Trophoblast cell (in vitro differentiated cells and primary cell): ENCODE data around the gene OVCH1.

Source experiments
- DNase-seq, 2 donors: peaks; one replicate each; pipeline ENCODE4 v3.0.0-alpha.2; 2016
- H2AFZ ChIP-seq: 2 replicates; pipeline ENCODE4 v1.6.1; 2013; ENCODE audit warnings: low read length, moderate library complexity, mild to moderate bottlenecking; ENCODE audit not compliant: insufficient read depth, poor library complexity
- H2AK5ac ChIP-seq: 2 replicates; pipeline ENCODE4 v1.6.1; 2013; ENCODE audit warnings: mild to moderate bottlenecking, low read length
- H2BK120ac ChIP-seq: 2 replicates; pipeline ENCODE4 v1.6.1; 2013; ENCODE audit warnings: low read length, mild to moderate bottlenecking, moderate library complexity; ENCODE audit not compliant: insufficient read depth, poor library complexity
- H2BK12ac ChIP-seq: 2 replicates; pipeline ENCODE4 v1.6.1; 2013; ENCODE audit warnings: mild to moderate bottlenecking, low read length, moderate library complexity
- H2BK5ac ChIP-seq: 2 replicates; pipeline ENCODE4 v1.6.1; 2013; ENCODE audit warnings: low read length, low read depth, moderate library complexity, mild to moderate bottlenecking; ENCODE audit not compliant: poor library complexity
- H3K14ac ChIP-seq: 2 replicates; pipeline ENCODE4 v1.6.1; 2013; ENCODE audit warnings: mild to moderate bottlenecking, low read length
- H3K18ac ChIP-seq: 2 replicates; pipeline ENCODE4 v1.6.1; 2013; ENCODE audit warnings: mild to moderate bottlenecking, low read length
- H3K23ac ChIP-seq: 2 replicates; pipeline ENCODE4 v1.6.1; 2013; ENCODE audit warnings: low read length
- H3K27ac ChIP-seq: 2 replicates; pipeline ENCODE4 v1.5.1; 2013; ENCODE audit warnings: low read depth, mild to moderate bottlenecking, inconsistent platforms, low read length, moderate library complexity
- H3K27me3 ChIP-seq: 2 replicates; pipeline ENCODE4 v1.6.1; 2013; ENCODE audit warnings: inconsistent platforms, mild to moderate bottlenecking, low read length, moderate library complexity; ENCODE audit not compliant: insufficient read depth
- H3K36me3 ChIP-seq, 2 experiments: 1 replicate in 1 of 2; 2 replicates in 1 of 2; pipeline ENCODE4 v1.6.1; 2013; ENCODE audit warnings: low read length in 2 of 2, mild to moderate bottlenecking in 2 of 2, moderate library complexity in 1 of 2; ENCODE audit not compliant: insufficient read depth in 2 of 2, control insufficient read depth in 1 of 2
- H3K4ac ChIP-seq: 2 replicates; pipeline ENCODE4 v1.6.1; 2013; ENCODE audit warnings: low read depth, mild to moderate bottlenecking, low read length, moderate library complexity
- H3K4me1 ChIP-seq, 2 experiments: 1 replicate in 1 of 2; 2 replicates in 1 of 2; pipeline ENCODE4 v1.6.1; 2013; ENCODE audit warnings: low read length in 2 of 2, mild to moderate bottlenecking in 2 of 2, moderate library complexity in 1 of 2; ENCODE audit not compliant: insufficient read depth in 2 of 2, control insufficient read depth in 1 of 2
- H3K4me2 ChIP-seq: 2 replicates; pipeline ENCODE4 v1.6.1; 2013; ENCODE audit warnings: inconsistent platforms, mild to moderate bottlenecking, low read length, moderate library complexity
- H3K4me3 ChIP-seq: 2 replicates; pipeline ENCODE4 v1.5.1; 2013; ENCODE audit warnings: mild to moderate bottlenecking, low read depth, low read length, inconsistent platforms
- H3K79me1 ChIP-seq: one replicate; pipeline ENCODE4 v1.6.1; 2013; ENCODE audit warnings: low read length
- H3K79me2 ChIP-seq: 2 replicates; pipeline ENCODE4 v1.6.1; 2013; ENCODE audit warnings: low read length, mild to moderate bottlenecking; ENCODE audit not compliant: control insufficient read depth, insufficient read depth, poor library complexity
- H3K9ac ChIP-seq: 2 replicates; pipeline ENCODE4 v1.6.1; 2013; ENCODE audit warnings: mild to moderate bottlenecking, low read length
- H3K9me3 ChIP-seq: 2 replicates; pipeline ENCODE4 v1.6.1; 2013; ENCODE audit warnings: low read depth, mild to moderate bottlenecking, control low read depth, inconsistent platforms, low read length; ENCODE audit not compliant: insufficient read depth
- H4K12ac ChIP-seq: 2 replicates; pipeline ENCODE4 v1.6.1; 2013; ENCODE audit warnings: low read depth, mild to moderate bottlenecking, low read length, moderate library complexity
- H4K8ac ChIP-seq: 2 replicates; pipeline ENCODE4 v1.6.1; 2013; ENCODE audit warnings: low read depth, mild to moderate bottlenecking, low read length, moderate library complexity
- H4K91ac ChIP-seq: one replicate; pipeline ENCODE4 v1.6.1; 2013; ENCODE audit warnings: low read depth, mild to moderate bottlenecking, low read length, moderate library complexity
- WGBS: extraction: QIAGEN DNeasy Blood & Tissue Kit; methylation state at CpG from one replicate; pipeline ENCODE4 v1.1.7; 2013; ENCODE audit warnings: missing lambda C conversion rate; ENCODE audit not compliant: insufficient read length, insufficient coverage; ENCODE audit errors: extremely low coverage; 5-methylcytosine and 5-hydroxymethylcytosine counted together

OVCH1 gene

DNA sequence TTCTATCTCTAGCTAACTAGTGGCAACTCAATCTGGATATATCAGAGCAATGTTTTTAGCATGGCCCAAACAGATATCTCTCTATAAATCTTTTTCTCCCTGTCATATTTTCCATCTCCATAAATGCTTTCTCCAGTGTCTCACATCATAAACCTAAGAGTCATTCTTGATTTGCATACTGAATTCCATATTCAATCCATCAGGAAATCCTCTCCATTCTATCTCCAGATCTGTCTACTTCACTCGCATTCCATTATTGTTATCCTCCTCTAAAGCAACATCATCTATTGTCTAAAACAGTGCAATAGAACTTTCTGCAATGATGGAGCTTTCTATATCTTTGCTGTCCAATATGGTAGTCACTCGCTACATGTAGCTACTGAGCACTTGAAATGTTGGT is 71.0 kb downstream of the OVCH1 start:
- Histone ChIP-seq H3K27ac (no peak overlapping the region), H3K9me3 (peaks cover 3% of the 10 kb centered on the region), H3K36me3 (no peaks in the 10 kb centered on the region), H2BK12ac (no peak overlapping the region), H3K4me2 (no peak overlapping the region), H3K27me3 (no peaks in the 10 kb centered on the region), H3K4me3 (no peak overlapping the region), H4K8ac (no peak overlapping the region), H2BK120ac (no peak overlapping the region), H3K79me2 (no peaks in the 10 kb centered on the region), H4K12ac (no peak overlapping the region), H2AFZ (no peak overlapping the region), H3K4ac (no peak overlapping the region), H3K14ac (no peak overlapping the region), H3K79me1 (no peaks in the 10 kb centered on the region), H2BK5ac (no peak overlapping the region), H2AK5ac (no peak overlapping the region), H3K4me1 (no peaks in the 10 kb centered on the region), H4K91ac (no peak overlapping the region), H3K23ac (no peak overlapping the region), H3K18ac (no peak overlapping the region), H3K9ac (no peak overlapping the region)
- no peak for DNase-seq
- WGBS, result no CpG with 5 or more reads among the region's 2 CpGs

DNA sequence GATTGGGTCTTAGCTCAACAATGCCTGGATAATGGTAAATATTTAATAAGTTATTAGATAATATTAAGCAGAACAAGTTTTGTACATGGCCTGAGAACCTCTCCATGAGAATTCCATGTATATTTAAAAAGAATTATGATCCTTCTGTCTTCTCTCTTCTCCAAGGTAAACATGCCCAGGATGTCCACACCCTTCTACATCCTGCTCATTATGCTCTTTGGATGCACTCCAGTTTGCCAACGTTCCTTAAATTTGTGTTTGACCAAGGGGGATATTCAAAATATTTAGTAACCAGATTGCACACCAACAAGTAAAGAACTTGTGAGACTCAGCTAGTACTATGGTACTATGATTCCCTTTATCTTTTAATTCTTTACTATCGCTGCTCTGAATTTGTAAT is 71.8 kb downstream of the OVCH1 start:
- Histone ChIP-seq H3K18ac (no peak overlapping the region), H3K4ac (no peak overlapping the region), H3K4me3 (no peak overlapping the region), H2BK120ac (no peak overlapping the region), H3K23ac (no peak overlapping the region), H3K79me1 (no peaks in the 10 kb centered on the region), H4K91ac (no peak overlapping the region), H3K79me2 (no peaks in the 10 kb centered on the region), H2BK5ac (no peak overlapping the region), H3K14ac (no peak overlapping the region), H3K27ac (no peak overlapping the region), H4K12ac (no peak overlapping the region), H2BK12ac (no peak overlapping the region), H3K9me3 (peaks cover 3% of the 10 kb centered on the region), H3K4me2 (no peak overlapping the region), H3K4me1 (no peaks in the 10 kb centered on the region), H2AFZ (no peak overlapping the region), H3K9ac (no peak overlapping the region), H3K27me3 (no peaks in the 10 kb centered on the region), H3K36me3 (no peaks in the 10 kb centered on the region), H2AK5ac (no peak overlapping the region), H4K8ac (no peak overlapping the region)
- WGBS, result no CpG with 5 or more reads among the region's 2 CpGs
- DNase-seq, result no peak

DNA sequence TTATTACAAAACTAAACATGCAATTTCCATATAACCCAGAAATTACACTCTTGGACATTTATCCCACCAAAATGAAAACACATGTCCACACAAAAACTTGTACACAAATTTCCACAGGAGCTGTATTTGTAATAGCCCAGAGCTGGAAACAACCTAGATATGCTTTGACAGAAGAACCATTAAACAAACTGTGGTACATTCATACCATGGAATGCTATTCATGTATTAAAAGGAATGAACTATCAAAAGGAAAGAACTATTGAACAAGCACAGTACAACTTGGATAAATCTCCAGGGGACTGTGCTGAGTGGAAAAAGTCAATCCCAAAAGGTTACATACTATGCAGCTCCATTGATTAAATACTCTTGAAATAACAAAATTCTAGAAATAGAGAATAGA is 80.7 kb downstream of the OVCH1 start:
- no peak overlapping the region for H3K18ac ChIP-seq
- H3K36me3 ChIP-seq, result no peaks in the 10 kb centered on the region
- no peaks in the 10 kb centered on the region for H3K27me3 ChIP-seq

DNA sequence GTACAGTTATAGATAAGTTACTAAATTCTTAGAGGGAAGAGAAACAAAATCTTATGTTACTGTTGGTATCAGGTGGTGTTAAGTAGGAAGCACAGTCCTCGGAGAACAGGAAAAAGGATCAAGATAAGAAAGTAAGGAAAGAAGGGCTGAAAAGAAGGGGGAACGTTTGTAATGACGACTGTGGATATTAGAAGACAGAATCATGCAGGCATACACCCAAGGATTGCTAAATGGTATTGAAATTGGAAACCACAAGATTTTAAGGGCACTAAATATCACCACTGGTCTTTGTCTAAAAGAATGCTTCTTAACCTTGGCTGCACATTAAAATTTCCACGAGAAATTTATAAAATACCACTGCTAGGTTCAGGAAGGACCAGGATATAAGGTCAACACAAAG is 82.4 kb downstream of the OVCH1 start:
- WGBS, result no CpG with 5 or more reads among the region's 4 CpGs

More for the DNA sequence above, 80.7 kb downstream of the OVCH1 start:
- H3K27ac ChIP-seq, result no peak overlapping the region
- no peak overlapping the region for H3K4me2 ChIP-seq
- H3K79me2 ChIP-seq, result no peaks in the 10 kb centered on the region
- no peaks in the 10 kb centered on the region for H3K79me1 ChIP-seq
- H3K4me3 ChIP-seq, result no peak overlapping the region
- no peaks in the 10 kb centered on the region for H3K4me1 ChIP-seq
- no peak overlapping the region for H2BK120ac ChIP-seq
- no peak overlapping the region for H3K4ac ChIP-seq
- no peak overlapping the region for H2BK5ac ChIP-seq
- H2AK5ac ChIP-seq, result no peak overlapping the region
- no peak overlapping the region for H4K12ac ChIP-seq
- no peaks in the 10 kb centered on the region for H3K9me3 ChIP-seq
- H4K91ac ChIP-seq, result no peak overlapping the region
- H2AFZ ChIP-seq, result no peak overlapping the region
- no peak overlapping the region for H3K9ac ChIP-seq
- DNase-seq, result no peak
- no peak overlapping the region for H4K8ac ChIP-seq
- no peak overlapping the region for H2BK12ac ChIP-seq
- no peak overlapping the region for H3K14ac ChIP-seq
- no peak overlapping the region for H3K23ac ChIP-seq

DNA sequence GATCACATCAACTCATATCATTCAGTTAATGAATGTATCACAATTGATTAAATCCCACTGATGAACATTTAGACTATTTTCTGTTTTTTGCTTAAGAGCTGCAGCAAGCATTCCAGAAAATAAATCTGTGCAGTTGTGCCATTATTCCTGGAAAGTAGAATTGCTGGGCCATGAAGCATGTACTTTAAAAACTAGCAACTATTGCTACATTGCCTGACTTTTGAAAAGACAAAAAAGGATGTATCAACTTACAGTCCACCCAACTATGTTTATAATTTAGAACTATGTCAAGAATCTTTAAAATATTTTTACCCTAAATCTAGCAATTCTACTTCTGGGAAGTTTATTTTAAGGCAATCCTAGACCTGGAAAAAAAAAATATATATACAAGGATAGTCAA is 83.1 kb downstream of the OVCH1 start:
- no peak for DNase-seq
- Histone ChIP-seq H2BK5ac (no peak overlapping the region), H3K79me1 (no peaks in the 10 kb centered on the region), H4K91ac (no peak overlapping the region), H3K14ac (no peak overlapping the region), H3K79me2 (no peaks in the 10 kb centered on the region), H3K23ac (no peak overlapping the region), H3K27ac (no peak overlapping the region), H2BK12ac (no peak overlapping the region), H4K12ac (no peak overlapping the region), H3K4me3 (no peak overlapping the region), H3K18ac (no peak overlapping the region), H3K4ac (no peak overlapping the region), H3K36me3 (no peaks in the 10 kb centered on the region), H3K9me3 (no peaks in the 10 kb centered on the region), H4K8ac (no peak overlapping the region), H2AK5ac (no peak overlapping the region), H3K4me1 (no peaks in the 10 kb centered on the region), H3K9ac (no peak overlapping the region), H2AFZ (no peak overlapping the region), H2BK120ac (no peak overlapping the region), H3K27me3 (no peaks in the 10 kb centered on the region), H3K4me2 (no peak overlapping the region)

More for the DNA sequence above, 82.4 kb downstream of the OVCH1 start:
- H3K9me3 ChIP-seq, result no peaks in the 10 kb centered on the region
- H2BK5ac ChIP-seq, result no peak overlapping the region
- H2BK120ac ChIP-seq, result no peak overlapping the region
- H3K23ac ChIP-seq, result no peak overlapping the region
- H3K27ac ChIP-seq, result no peak overlapping the region
- H3K18ac ChIP-seq, result no peak overlapping the region
- no peak overlapping the region for H3K4ac ChIP-seq
- H3K4me1 ChIP-seq, result no peaks in the 10 kb centered on the region
- no peaks in the 10 kb centered on the region for H3K36me3 ChIP-seq
- no peak overlapping the region for H4K91ac ChIP-seq
- H4K12ac ChIP-seq, result no peak overlapping the region
- H2AK5ac ChIP-seq, result no peak overlapping the region
- no peak for DNase-seq
- no peak overlapping the region for H2AFZ ChIP-seq
- no peak overlapping the region for H2BK12ac ChIP-seq
- no peak overlapping the region for H3K4me2 ChIP-seq
- H4K8ac ChIP-seq, result no peak overlapping the region
- no peak overlapping the region for H3K14ac ChIP-seq
- no peaks in the 10 kb centered on the region for H3K79me2 ChIP-seq
- no peak overlapping the region for H3K4me3 ChIP-seq
- H3K27me3 ChIP-seq, result no peaks in the 10 kb centered on the region
- H3K79me1 ChIP-seq, result no peaks in the 10 kb centered on the region
- H3K9ac ChIP-seq, result no peak overlapping the region
